CD4-positive, CD25-positive, alpha-beta regulatory T cell (primary cell): ENCODE data around the gene IMMP1L. TPM values are rescaled to one million over a fixed set of nuclear protein-coding genes. Genes with fewer than 3 reads are reported as not detected.

Experiments
- ATAC-seq, 2 donors: fragments of 150-1000 bp; cut with Tn5 transposase; one replicate each; pipeline ENCODE4 v1.10.0; 2021; ENCODE audit warnings: low read depth in 2 of 2, moderate number of reproducible peaks in 2 of 2, moderate library complexity in 1 of 2
- DNase-seq, 3 donors: peaks; one replicate each; pipeline versions ENCODE4 v3.0.0 to v3.0.0-alpha.2; 2012 to 2022; ENCODE audit warnings: mixed read lengths in 1 of 3
- H3K27ac ChIP-seq: one replicate; pipeline ENCODE4 v1.7.0; 2013; ENCODE audit warnings: mild to moderate bottlenecking, low read length; ENCODE audit not compliant: insufficient read depth, poor library complexity, severe bottlenecking
- H3K27me3 ChIP-seq: one replicate; pipeline ENCODE4 v1.7.0; 2013; ENCODE audit warnings: low read length; ENCODE audit not compliant: control insufficient read depth, insufficient read depth
- H3K36me3 ChIP-seq: one replicate; pipeline ENCODE4 v1.7.0; 2013; ENCODE audit warnings: mild to moderate bottlenecking, low read length, moderate library complexity; ENCODE audit not compliant: control insufficient read depth, insufficient read depth
- H3K4me1 ChIP-seq: 2 replicates; pipeline ENCODE4 v1.7.0; 2013; ENCODE audit warnings: mild to moderate bottlenecking, low read length; ENCODE audit not compliant: insufficient read depth, control insufficient read depth, poor library complexity, severe bottlenecking
- H3K4me3 ChIP-seq: one replicate; pipeline ENCODE4 v1.7.0; 2013; ENCODE audit warnings: low read depth, mild to moderate bottlenecking, low read length, moderate library complexity
- H3K9me3 ChIP-seq, 2 experiments: 1 replicate in 1 of 2; 2 replicates in 1 of 2; pipeline ENCODE4 v1.7.0; 2013; ENCODE audit warnings: low read length in 2 of 2, mild to moderate bottlenecking in 1 of 2, moderate library complexity in 1 of 2; ENCODE audit not compliant: control insufficient read depth in 2 of 2
- H3K27ac Mint-ChIP-seq, 3 donors: one replicate each; pipeline ENCODE4 v1.8.0; 2020 to 2022; ENCODE audit warnings: mild to moderate bottlenecking in 3 of 3, mixed read lengths in 3 of 3, moderate library complexity in 2 of 3
- H3K27me3 Mint-ChIP-seq: one replicate; pipeline ENCODE4 v1.8.0; 2022; ENCODE audit warnings: mild to moderate bottlenecking, mixed read lengths
- H3K36me3 Mint-ChIP-seq: one replicate; pipeline ENCODE4 v1.8.0; 2020; ENCODE audit warnings: mixed read lengths
- H3K4me1 Mint-ChIP-seq, 4 donors: one replicate each; pipeline ENCODE4 v1.8.0; 2020 to 2022; ENCODE audit warnings: mixed read lengths in 4 of 4, mild to moderate bottlenecking in 1 of 4
- H3K4me3 Mint-ChIP-seq, 4 donors: one replicate each; pipeline ENCODE4 v1.8.0; 2020 to 2022; ENCODE audit warnings: mild to moderate bottlenecking in 4 of 4, mixed read lengths in 4 of 4, moderate library complexity in 3 of 4
- H3K9me3 Mint-ChIP-seq, 7 donors: one replicate each; pipeline ENCODE4 v1.8.0; 2020 to 2022; ENCODE audit warnings: mixed read lengths in 7 of 7, mild to moderate bottlenecking in 3 of 7, moderate library complexity in 2 of 7
- polyA plus RNA-seq, 4 donors: library from polyadenylated mRNA; unstranded; fragments of 300-500 nt; fragmentation: Illumina TruSeq; gene quantifications; one replicate each; pipeline ENCODE4 v1.2.3, GENCODE V29; 2021
- total RNA-seq: library from RNA; stranded (reverse); gene quantifications from one replicate; pipeline ENCODE4 v1.2.3, GENCODE V29; 2022

IMMP1L gene
- total and polyA plus RNA-seq, 5 donors from 2014 or later = 9.8 to 58.1 (median 44.6) TPM

DNA sequence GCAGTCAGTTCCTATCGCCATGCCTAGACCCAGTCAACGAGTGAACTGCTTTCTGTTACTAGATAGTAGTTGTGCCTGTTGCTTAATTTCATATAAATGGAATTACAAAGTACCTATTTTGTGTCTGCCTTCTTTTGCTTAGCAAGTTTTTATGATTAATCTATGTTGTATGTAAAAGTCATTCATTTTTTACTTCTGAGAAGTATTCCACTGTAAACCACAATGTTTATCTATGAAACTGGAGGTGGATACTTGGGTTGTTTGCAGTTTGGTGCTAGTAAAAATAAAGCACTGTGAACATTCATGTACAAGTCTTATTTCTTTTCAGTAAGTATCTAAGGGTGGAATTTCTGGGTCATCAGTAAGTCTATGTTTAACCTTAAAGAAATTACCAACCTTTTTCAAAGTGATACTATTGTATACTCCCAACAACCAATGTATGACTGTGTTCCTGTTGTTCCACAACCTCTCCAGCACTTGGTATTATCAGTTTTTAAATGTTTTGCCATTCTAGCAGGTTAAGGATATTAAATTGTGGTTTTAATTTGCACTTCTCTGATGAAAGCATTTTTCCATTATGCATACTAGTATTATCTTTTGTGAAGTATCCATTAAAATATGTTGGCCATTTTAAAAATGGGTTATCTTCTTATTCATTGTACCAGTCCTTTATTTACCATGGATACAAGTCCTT lies 71.5 kb downstream of the IMMP1L start:
- Histone ChIP-seq H3K4me1 (no peaks in the 10 kb centered on the region), H3K27me3 (no peaks in the 10 kb centered on the region), H3K36me3 (no peaks in the 10 kb centered on the region), H3K27ac (no peak overlapping the region), H3K4me3 (no peak overlapping the region), H3K9me3 (peaks cover 0 to 2% of the 10 kb centered on the region in 2 experiments)
- DNase-seq = no peak
- Mint-ChIP-seq H3K27me3 (no peaks in the 10 kb centered on the region), H3K4me1 (peaks cover 0 to 13% (median 9%) of the 10 kb centered on the region in 4 donors), H3K4me3 (no peak overlapping the region), H3K27ac (no peak overlapping the region), H3K36me3 (peaks cover 2% of the 10 kb centered on the region), H3K9me3 (peaks cover 0 to 4% (median 0%) of the 10 kb centered on the region in 7 donors)
- no peak for ATAC-seq

DNA sequence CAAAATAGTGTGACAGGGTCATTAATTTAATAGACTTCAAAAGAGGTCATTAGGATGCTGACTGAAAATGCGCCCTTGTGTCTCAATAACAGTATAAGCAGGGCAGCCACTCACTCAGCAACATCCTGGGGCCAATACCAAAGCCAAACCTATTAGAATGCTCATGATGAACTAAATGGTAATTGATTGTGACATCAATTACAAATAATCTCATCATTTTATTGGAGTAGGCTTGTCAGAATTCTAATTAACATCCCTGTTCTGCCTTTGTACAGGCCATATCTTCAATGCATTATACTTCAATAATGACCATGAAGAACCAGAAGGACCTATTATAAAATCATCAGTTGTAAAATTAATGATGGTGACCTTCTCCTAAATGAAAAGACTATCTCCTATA lies 75.6 kb downstream of the IMMP1L start:
- peaks cover 24% of the 10 kb centered on the region for H3K36me3 Mint-ChIP-seq
- H3K9me3 ChIP-seq = peaks cover 0 to 2% of the 10 kb centered on the region in 2 experiments
- H3K4me3 Mint-ChIP-seq = no peak overlapping the region
- no peak overlapping the region for H3K4me3 ChIP-seq
- H3K9me3 Mint-ChIP-seq = peaks cover 0 to 2% (median 0%) of the 10 kb centered on the region in 7 donors
- no peak overlapping the region for H3K27ac ChIP-seq
- DNase-seq (no peak), ATAC-seq (no peak)
- H3K27me3 ChIP-seq = no peaks in the 10 kb centered on the region
- peaks cover 4% of the 10 kb centered on the region for H3K36me3 ChIP-seq
- H3K4me1 Mint-ChIP-seq = peaks cover 0 to 11% (median 4%) of the 10 kb centered on the region in 4 donors
- no peaks in the 10 kb centered on the region for H3K4me1 ChIP-seq
- no peaks in the 10 kb centered on the region for H3K27me3 Mint-ChIP-seq
- H3K27ac Mint-ChIP-seq = no peak overlapping the region

DNA sequence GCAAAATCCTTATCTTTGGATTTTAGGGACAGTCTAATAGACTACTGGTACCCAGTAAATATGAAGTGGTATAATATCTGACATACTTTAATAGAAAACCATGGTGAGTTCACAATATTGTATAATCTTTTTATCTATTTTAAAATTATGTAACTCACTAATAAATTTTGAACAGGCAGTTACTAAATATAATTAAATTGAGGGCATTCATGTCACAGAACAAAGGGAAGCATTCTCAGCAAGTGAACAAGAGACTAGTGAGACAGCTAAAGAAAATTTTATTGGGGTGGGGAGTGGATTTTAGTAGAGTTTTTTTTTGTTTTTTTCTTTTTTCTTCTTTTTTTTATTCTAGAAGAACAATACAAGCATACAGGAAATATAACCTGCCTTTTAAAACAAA lies 84.8 kb downstream of the IMMP1L start:
- Histone ChIP-seq H3K27me3 (no peaks in the 10 kb centered on the region), H3K36me3 (peaks cover 10% of the 10 kb centered on the region), H3K27ac (no peak overlapping the region), H3K9me3 (no peaks in the 10 kb centered on the region), H3K4me3 (no peak overlapping the region), H3K4me1 (no peaks in the 10 kb centered on the region)
- no peak overlapping the region for H3K27ac Mint-ChIP-seq
- no peaks in the 10 kb centered on the region for H3K9me3 Mint-ChIP-seq
- no peak overlapping the region for H3K4me3 Mint-ChIP-seq
- peaks cover 13% of the 10 kb centered on the region for H3K36me3 Mint-ChIP-seq
- H3K4me1 Mint-ChIP-seq = peaks cover 0 to 6% (median 2%) of the 10 kb centered on the region in 4 donors
- DNase-seq (no peak), ATAC-seq (no peak)
- no peaks in the 10 kb centered on the region for H3K27me3 Mint-ChIP-seq

DNA sequence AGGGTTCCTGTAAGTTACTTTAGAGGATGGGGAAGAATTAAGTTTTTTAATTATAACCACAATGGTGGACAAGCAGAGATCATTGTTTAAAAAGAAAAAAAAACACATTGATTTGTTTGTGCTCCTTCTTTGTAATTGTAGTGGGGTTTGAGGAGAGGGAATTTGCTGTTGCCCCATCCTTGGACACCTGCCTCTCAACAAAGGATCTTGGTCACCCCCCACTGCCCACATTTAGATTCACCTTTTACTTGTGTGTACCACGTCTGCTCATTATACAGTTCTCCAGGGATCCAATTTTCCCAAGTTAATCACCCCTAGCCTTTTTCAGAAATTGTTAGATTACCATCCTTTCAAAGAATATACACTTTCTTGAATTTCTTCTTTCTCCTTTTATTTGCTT lies 86.7 kb downstream of the IMMP1L start:
- H3K9me3 ChIP-seq = no peaks in the 10 kb centered on the region
- H3K36me3 ChIP-seq = peaks cover 10% of the 10 kb centered on the region
- ATAC-seq = no peak
- H3K27me3 ChIP-seq = no peaks in the 10 kb centered on the region
- DNase-seq = no peak
- H3K4me3 Mint-ChIP-seq = no peak overlapping the region
- H3K27me3 Mint-ChIP-seq = no peaks in the 10 kb centered on the region
- H3K4me1 ChIP-seq = no peaks in the 10 kb centered on the region
- H3K27ac Mint-ChIP-seq = no peak overlapping the region
- peaks cover 0 to 7% (median 0%) of the 10 kb centered on the region in 4 donors for H3K4me1 Mint-ChIP-seq
- no peak overlapping the region for H3K27ac ChIP-seq
- no peaks in the 10 kb centered on the region for H3K9me3 Mint-ChIP-seq
- H3K4me3 ChIP-seq = no peak overlapping the region
- H3K36me3 Mint-ChIP-seq = peaks cover 10% of the 10 kb centered on the region

DNA sequence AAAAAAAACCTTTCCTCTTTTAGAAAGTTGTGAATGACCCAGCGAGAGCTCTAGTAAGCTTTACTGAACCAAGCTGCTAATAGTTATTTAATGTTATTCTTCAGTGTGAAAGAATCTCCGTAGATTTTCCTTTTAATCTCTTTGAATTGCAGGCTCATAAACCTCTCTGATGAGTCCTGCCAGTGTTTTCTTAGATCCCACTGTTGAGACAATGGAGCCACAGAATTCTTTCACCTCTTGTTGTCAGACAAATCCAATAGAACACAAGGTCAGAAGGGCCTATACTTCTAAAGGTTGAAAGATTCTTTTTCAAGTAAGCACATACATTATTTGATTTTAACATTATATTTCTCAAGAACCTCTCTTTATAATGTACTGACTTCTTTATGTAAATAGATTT lies 87.6 kb downstream of the IMMP1L start:
- Mint-ChIP-seq H3K27me3 (no peaks in the 10 kb centered on the region), H3K4me1 (peaks cover 0 to 7% (median 0%) of the 10 kb centered on the region in 4 donors), H3K4me3 (no peak overlapping the region), H3K27ac (no peak overlapping the region), H3K9me3 (no peaks in the 10 kb centered on the region), H3K36me3 (peaks cover 9% of the 10 kb centered on the region)
- H3K4me3 ChIP-seq = no peak overlapping the region
- H3K9me3 ChIP-seq = no peaks in the 10 kb centered on the region
- no peaks in the 10 kb centered on the region for H3K4me1 ChIP-seq
- DNase-seq (no peak), ATAC-seq (no peak)
- H3K27me3 ChIP-seq = no peaks in the 10 kb centered on the region
- H3K27ac ChIP-seq = no peak overlapping the region
- peaks cover 5% of the 10 kb centered on the region for H3K36me3 ChIP-seq

GRCh38 chr11:31419669-31420068 lies 89.8 kb downstream of the IMMP1L start:
- H3K9me3 ChIP-seq = no peaks in the 10 kb centered on the region
- no peak overlapping the region for H3K4me3 ChIP-seq
- peaks cover 0 to 7% (median 0%) of the 10 kb centered on the region in 4 donors for H3K4me1 Mint-ChIP-seq
- no peak overlapping the region for H3K27ac ChIP-seq
- H3K9me3 Mint-ChIP-seq = no peaks in the 10 kb centered on the region
- H3K4me1 ChIP-seq = no peaks in the 10 kb centered on the region
- no peak overlapping the region for H3K4me3 Mint-ChIP-seq
- H3K27me3 Mint-ChIP-seq = no peaks in the 10 kb centered on the region
- H3K27me3 ChIP-seq = no peaks in the 10 kb centered on the region
- ATAC-seq (no peak), DNase-seq (no peak)
- peaks cover 11% of the 10 kb centered on the region for H3K36me3 Mint-ChIP-seq
- peaks cover 8% of the 10 kb centered on the region for H3K36me3 ChIP-seq
- no peak overlapping the region for H3K27ac Mint-ChIP-seq

DNA sequence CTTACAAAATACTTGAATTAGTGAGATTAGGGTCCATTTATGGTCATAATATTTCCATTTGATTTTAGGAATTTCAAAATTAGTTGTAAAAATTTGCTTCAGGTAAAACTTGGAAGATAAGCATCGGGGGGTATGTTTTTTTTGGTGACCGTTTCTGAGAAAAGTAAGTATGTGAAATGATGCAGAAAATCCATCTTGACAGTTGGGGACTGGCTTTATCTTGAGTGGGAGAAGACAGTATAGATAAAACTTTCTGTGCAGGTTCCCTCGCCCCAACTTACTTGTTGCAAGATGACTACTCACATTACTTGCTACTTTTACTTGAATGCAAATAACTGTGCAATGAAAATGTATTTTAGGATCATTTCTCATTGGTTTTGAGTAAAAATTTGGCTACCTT lies 90.3 kb downstream of the IMMP1L start:
- H3K27me3 ChIP-seq = no peaks in the 10 kb centered on the region
- no peak overlapping the region for H3K4me3 ChIP-seq
- H3K27ac ChIP-seq = no peak overlapping the region
- DNase-seq (no peak), ATAC-seq (no peak)
- Mint-ChIP-seq H3K9me3 (no peaks in the 10 kb centered on the region), H3K27ac (no peak overlapping the region), H3K27me3 (no peaks in the 10 kb centered on the region), H3K4me3 (no peak overlapping the region), H3K4me1 (peaks cover 0 to 7% (median 0%) of the 10 kb centered on the region in 4 donors), H3K36me3 (peaks cover 11% of the 10 kb centered on the region)
- peaks cover 9% of the 10 kb centered on the region for H3K36me3 ChIP-seq
- H3K9me3 ChIP-seq = no peaks in the 10 kb centered on the region
- H3K4me1 ChIP-seq = no peaks in the 10 kb centered on the region

- Mint-ChIP-seq H3K4me3 (no peak overlapping the region), H3K9me3 (no peaks in the 10 kb centered on the region), H3K27me3 (no peaks in the 10 kb centered on the region), H3K36me3 (peaks cover 15% of the 10 kb centered on the region), H3K27ac (no peak overlapping the region), H3K4me1 (peaks cover 0 to 7% (median 3%) of the 10 kb centered on the region in 4 donors)
- DNase-seq (no peak), ATAC-seq (no peak)
- no peak overlapping the region for H3K4me3 ChIP-seq
- H3K9me3 ChIP-seq = no peaks in the 10 kb centered on the region
- H3K27me3 ChIP-seq = no peaks in the 10 kb centered on the region
- peaks cover 9% of the 10 kb centered on the region for H3K36me3 ChIP-seq
- no peaks in the 10 kb centered on the region for H3K4me1 ChIP-seq
- H3K27ac ChIP-seq = no peak overlapping the region
These were observed 91.6 kb downstream of the IMMP1L start for GRCh38 chr11:31417816-31418215.
